HG03097 (cell line): ENCODE data around the gene REV3L.
A peak's percentile ranks its signal among the peaks of the same experiment; 100 is the strongest.
"Not testable (repeated sequence)": the region's sequence is repeated elsewhere in the genome, so short reads cannot be mapped to it uniquely, and the experiment has no call there.

Experiments used
- ATAC-seq: cut with Tn5 transposase; IDR thresholded peaks from one replicate; pipeline ENCODE4 v1.9.1; 2021; ENCODE audit not compliant: unreplicated experiment, low FRiP score

REV3L gene

DNA sequence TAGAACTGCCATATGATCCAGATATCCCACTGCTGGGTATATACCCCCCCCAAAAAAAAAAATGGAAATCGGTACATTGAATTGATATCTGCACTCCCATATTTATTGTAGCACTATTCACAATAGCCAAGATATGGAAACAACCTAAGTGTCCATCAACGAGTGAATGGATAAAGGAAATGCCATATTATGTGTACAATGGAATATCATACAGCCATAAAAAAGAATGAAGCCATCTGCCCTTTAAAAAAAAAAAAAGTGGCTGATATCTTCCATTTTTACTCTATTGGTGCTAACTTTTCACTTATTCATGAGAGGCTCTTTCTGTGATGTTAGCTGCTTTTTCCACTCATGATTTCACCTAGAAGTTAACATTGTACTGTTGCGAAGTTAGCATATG lies 156.5 kb downstream of the REV3L start:
- no peak for ATAC-seq

DNA sequence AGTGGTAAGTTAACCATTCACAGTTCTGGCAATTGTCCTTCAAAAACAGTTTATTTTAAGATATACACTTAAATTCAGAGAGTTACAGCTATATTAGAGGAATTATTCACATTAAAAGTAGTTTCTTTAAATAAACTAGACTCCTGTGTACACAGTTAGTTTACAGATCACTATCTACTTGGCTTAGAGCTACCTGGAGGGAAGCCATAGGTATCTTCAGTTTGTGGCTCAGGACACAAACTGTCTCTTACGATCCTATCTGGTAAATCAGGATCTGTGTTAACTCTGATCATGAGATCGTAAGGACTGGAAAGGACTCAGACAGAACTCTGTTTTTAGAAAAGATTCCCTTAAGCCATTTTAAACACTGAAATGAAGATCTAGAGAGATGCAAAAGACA lies 160.9 kb downstream of the REV3L start:
- ATAC-seq, result no peak

DNA sequence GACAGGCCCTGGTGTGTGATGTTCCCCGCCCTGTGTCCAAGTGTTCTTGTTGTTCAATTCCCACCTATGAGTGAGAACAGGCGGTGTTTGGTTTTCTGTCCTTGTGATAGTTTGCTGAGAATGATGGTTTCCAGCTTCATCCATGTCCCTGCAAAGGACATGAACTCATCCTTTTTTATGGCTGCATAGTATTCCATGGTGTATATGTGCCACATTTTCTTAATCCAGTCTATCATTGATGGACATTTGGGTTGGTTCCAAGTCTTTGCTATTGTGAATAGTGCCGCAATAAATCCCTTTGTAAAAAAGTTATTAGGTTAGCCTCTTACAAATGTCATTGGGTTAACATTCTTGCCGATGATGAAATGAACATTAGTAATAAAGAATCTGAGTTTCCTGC lies 175.1 kb downstream of the REV3L start:
- ATAC-seq, result not testable (repeated sequence)

DNA sequence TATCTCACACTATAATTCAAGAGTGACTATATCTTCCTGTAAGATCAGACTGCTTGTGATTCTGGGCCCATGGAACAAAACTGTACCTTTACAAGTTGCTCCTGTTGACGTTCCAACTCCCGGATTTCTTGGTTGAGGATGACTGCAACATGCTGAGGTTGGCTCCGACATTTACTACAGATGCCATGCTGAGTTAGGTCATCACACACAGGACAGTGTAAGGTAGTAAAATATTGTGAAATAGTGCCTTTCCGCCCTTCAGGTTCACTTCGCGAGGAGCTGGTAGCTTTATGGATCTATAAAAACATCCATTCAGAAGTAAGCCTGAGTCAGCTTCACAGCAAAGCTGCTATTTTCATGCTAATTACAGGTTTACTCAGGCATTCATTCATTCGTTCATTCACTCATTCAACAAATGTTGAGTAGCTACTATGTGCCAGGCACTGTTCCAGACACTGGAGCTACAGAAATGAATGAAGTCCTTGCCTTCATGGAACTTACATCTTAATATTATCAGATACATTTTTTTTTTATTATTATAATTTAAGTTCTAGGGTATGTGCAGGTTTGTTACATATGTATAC lies 175.7 kb downstream of the REV3L start:
- no peak for ATAC-seq

DNA sequence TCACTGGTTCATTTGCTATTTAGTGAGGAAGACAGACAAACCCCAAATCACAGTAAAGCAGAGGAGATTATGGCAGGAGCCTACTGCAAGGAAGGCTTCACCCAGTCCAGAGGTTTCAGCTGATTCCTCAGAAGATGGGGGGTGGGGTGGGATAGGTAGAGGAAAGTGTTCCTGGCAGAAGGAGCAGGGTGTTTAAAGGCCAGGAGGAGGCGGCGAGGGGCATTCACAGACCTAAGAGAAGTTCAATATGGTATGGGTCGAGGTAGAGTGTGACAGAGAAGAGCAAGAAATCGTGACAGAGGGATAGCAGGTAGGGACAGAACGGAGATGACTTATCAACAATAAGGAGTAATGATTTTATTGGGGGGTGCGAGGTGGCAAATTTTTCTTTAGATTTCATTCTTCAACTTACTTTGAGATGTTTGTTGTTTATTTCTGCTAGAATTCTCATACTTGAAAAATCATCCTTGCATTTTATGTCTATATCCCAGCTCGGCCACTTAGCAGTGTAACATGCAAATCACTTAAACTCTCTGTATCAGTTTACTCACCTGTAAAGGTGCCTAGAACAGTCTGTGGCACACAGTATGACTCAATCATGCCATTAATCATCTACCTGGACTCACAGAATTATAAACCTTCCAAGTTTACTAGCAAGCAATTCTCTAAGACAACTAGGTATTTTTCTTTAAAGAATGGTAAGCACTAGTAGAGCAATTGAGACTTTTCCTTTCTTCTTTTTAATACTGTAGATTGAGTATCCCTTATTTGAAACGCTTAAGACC lies 176.7 kb downstream of the REV3L start:
- ATAC-seq, result no peak

DNA sequence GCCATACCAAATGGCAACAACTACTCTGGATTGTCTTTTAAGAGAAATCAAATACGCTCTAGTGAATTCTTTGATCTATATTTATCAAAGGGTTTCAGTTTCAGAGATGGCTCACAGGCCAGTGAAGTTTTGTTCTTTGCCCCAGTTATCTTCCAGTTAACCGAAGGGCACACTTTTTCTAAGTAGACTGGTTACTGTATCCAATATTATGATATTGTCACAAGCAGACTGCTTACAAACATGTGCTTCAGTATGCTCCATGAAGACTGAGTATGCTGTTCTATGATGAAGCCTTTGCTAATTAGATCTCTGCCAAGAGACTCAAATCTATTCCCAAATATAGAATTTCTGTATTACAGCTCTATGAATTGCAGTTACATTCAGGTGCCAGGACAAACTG lies 181.1 kb downstream of the REV3L start:
- ATAC-seq, result no peak

DNA sequence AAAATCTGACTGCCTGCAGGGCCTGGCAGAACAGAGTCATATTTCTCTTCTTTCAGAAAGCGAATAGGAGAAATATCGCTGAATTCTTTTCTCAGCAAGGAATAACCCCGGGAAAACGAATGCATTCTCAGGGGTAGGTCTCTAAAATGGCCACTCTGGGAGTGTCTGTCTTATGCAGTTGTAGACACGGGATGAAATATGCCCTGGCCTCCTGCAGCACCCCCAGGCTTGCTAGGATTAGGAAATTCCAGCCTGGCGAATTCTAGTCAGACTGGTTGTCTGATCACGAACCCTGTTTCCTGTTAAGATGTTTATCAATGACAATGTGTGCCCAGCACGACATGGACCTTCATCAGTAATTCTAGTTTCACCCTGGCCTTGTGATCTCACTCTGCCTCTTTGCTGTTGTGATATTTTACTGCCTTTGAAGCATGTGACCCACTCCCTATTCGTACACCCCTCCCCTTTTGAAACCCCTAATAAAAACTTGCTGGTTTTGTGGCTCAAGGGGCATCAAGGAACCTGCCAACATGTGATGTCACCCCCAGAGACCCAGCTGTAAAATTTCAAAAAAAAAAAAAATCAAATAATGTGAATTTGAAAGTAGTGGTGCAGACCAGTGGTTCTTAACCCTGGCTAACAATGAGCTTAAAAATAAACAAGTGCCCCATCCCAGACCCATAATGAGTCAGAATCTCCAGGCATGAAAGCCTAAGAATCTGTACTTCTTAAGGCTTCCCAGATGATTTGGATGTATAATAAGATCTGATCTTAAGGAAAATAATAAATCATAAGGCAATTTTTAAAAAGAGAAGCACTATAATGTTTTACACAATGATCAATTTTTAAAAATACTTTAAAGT lies 181.8 kb downstream of the REV3L start:
- not testable (repeated sequence) for ATAC-seq

DNA sequence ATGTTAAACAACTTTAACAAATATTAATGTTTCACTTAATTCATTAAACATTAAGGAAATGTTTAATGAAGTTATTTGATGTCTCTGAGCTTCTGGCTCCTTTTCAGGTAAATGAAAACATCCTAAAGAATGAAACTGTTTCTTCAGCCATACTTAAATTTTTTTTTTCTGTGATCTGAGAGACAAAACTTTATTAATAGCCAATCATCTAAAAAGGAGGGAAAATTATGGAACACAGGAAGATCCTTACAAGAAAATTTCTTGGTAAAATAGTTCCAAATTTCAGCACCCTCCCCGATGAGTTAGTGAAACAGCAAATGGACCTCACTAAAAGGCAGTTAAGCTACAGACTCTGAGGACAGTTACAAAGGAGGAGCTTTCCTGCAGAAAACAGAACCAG lies 185.2 kb downstream of the REV3L start:
- ATAC-seq, result no peak

DNA sequence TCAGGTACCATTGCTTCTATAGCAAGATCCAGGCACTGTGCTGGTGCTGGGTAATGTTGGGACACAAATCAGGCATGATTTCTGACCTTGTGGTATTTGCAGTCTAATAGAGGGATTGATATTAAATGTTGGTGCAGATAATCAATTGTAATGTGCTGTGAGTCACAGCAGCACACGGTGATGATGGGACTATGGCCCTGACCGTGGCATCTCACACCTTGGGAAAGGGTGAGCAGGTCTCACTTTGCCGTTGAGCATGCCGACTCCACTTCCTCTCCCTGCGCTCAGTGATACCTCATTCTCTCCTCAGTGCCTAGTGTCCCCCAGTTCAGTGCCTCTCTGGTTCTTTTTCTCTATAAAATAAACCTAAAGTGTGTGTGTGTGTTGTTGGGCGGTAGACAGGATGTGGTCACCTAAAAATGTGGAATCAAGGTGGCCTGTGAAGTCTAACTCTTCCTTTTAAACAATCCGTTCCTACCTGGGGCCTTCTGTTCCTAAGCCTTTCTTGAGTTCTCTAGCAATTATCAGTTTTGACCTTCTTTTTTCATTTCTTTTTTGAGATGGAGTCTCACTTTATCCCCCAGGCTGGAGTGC lies 188.5 kb downstream of the REV3L start:
- ATAC-seq, result no peak

DNA sequence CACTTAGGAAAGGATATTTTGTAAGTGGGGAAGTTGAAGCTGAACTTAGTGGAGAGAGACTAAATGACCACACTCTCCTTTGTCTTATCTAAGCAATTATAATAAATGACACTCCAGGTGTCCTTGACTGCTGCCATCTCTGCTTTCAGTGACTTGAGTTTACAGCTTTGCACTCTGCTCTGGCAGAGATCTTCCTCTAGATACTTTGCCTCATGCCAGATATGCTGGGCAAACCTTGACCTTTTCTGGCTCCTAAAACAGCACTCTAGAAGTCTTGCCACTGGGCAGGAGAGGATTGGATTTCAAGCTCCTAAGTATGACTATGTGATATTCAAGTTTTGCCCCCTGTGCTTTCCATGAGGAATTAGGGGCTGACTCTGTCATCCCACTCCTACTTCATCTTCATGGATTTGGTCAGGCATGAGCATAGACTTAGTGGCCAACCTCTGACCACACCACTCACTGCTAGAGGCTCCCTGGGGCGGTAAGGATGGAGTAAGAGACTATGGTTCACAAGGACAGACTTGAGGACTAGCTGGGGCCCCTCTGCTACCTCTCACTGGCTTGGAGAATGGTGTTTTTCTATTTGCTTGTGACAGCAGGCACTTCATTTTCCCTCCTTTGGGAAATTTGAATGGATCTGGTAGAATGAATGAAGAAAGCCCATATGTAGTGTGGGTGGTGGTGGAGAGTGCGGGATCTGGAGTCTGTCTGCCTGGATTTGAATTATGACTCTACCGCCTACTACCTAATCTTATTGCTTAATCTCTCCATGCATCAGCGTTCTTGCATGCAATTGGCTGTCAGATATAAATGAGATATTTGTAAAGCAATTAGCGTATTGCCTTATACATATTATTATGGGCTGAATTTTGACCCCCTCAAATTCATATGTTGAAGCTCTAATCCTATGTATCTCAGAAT lies 191.4 kb downstream of the REV3L start:
- ATAC-seq, result peak; percentile 12

DNA sequence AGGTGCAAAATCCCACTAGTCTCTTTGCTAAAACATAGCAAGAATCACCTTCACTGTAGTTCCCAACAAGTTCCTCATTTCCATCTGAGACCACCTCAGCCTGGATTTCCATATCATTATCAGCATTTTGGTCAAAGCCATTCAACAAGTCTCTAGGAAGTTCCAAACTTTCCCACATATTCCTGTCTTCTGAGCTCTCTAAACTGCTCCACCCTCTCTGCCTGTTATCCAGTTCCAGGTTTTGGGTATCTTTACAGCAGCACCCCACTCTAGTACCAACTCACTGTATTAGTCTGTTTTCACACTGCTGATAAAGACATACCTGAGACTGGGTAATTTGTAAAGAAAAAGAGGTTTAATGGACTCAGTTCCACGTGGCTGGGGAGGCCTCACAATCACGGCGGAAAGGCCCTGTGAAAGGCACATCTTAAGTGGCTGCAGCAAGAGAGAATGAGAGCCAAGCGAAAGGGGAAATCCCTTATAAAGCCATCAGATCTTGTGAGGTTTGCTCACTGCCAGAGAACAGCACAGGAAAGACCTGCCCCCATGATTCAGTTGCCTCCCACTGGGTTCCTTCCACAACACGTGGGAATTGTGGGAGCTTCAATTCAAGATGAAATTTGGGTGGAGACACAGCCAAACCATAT lies 192.2 kb downstream of the REV3L start:
- peak; percentile 79 for ATAC-seq

DNA sequence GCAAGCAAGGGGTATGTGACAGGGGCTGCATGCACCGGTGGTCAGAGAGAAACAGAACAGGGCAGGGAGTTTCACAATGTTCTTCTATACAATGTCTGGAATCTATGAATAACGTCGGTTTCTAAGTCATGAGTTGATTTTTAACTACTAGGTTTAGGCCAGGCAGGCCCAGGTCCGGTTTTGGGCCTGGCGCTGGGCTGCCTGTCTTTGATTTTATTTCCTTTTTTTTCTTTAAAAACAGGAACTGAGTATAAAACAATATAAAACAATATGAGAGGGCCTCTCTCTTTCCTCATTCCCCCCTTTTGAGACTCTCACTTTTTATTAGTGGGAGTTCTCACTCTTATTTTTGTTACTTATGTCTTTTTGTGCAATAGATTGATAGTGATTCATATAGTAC lies 198.7 kb downstream of the REV3L start:
- not testable (repeated sequence) for ATAC-seq

DNA sequence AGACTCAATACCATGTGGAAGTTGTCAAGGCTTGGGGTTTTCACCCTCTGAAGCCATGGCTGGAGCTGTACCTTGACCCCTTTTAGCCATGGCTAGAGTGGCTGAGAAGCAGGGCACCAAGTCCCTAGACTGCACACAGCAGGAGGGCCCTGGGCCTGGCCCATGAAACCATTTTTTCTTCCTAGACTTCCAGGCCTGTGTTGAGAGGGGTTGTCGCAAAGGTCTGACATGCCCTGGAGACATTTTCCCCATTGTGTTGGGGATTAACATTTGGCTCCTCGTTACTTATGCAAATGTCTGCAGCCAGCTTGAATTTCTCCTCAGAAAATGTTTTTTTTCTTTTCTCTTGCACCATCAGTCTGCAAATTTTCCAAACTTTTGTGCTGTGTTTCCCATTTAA lies 199.3 kb downstream of the REV3L start:
- no peak for ATAC-seq

DNA sequence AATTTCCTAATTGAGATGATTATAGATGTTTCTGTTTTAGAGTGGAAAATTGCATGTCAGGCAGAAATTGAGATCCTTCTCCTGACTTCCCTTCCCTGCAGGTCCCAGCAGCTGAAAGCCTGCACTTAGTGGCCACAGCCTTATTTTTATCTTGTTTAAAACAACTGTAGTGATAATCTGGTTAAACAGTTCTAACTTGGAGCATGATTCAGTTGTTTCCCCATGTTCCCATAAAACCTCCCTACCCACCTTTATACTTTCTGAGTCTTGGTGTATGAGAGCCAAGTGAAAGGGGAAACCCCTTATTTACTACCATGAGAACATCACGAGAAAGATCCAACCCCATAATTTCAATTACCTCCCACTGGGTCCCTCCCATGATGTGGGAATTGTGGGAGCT lies 200.5 kb downstream of the REV3L start:
- ATAC-seq, result no peak

DNA sequence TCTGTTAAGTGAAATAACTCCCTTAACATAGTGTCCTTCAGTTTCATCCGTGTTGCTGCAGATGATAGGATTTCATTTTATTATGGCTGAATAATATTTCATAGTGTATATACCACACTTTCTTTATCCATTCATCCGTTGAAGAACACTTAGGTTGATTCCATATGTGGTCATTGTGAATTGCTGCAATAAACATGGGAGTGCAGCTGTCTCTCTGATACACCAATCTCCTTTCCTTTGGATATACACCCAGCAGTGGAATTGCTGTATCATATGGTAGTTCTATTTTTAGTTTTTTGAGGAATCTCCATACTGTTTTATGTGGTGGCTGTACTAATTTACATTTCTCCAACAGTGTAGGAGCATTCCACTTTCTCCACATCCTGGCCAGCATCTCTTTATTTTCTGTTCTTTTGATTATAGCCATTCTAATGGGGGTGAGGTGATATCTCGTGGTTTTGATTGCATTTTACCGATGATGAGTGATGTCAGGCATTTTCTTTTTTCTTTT lies 202.5 kb downstream of the REV3L start:
- no peak for ATAC-seq

DNA sequence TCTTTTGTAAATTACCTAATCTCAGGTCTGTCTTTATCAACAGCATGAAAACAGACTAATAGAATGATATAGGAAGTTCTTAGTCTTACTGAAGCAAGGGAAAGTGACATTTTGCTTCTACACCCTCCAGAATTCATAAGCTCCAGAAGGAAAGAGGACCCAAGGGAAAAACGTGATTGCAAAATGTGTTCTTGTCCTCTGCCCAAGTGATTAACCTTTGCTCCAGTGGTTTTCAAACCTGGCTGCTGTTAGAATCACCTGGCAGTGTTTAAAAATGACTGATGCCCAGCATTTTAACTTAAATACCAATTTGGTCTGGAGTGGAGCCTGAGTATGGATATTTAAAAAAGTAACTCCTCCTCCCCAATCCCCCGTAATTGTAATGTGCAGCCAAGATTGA lies 204.3 kb downstream of the REV3L start:
- no peak for ATAC-seq

DNA sequence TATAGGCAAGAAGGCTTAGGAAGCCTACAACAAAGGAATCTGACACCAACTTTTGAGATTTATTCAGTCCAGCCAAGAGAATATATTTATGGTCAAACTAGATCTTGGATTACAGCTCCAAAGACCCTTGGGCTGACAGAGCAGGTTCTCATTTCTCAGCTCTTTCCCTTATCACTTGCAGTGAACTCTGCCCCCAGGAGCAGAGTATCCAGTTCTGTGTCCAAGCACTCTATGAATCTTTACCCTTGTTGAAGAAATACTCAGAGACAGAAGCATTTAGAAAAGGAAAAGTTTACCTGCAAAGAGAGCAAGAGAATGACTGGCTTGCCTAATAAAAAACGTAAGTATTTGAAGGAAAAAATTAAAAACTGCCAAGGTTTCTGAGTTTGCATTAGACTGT lies 205.2 kb downstream of the REV3L start:
- no peak for ATAC-seq

DNA sequence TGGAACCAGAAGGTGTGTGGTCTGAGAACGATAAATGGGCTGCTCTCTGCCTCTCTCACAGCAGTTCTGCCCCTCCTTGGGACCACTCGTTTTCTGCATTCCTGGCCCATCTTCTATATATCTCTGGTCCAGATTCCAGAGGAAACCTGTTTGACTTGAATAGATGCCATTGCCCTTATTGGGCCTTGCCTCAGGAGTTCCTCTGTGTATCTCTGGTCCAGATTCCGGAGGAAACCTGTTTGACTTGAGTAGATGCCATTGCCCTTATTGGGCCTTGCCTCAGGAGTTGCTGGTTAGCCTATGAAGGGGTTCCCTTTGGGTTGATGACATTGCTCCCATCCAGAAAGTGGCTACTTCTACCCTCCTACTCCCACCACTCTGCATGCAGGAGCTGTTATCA lies 206.3 kb downstream of the REV3L start:
- no peak for ATAC-seq

DNA sequence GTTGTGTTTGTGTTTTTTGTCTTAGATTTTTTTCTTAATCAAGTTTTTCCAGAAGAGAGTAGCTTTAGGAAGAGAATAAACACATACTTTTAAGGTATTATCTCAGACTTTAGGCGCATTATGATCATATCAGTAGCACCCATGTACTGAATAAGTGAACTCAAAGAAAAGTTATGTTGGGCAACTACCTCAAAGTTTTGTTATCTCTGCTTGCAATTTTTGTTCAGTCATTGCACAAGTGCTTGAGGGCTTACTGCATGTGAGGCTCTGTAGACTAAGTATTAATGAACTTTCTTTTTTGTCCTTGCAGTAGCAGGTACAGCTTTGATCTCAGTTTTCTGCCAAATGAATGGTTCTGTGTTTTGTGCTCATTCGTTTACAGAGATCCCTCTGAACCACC lies 206.7 kb downstream of the REV3L start:
- no peak for ATAC-seq
